BE2C (cell line): Measurements from ENCODE around the gene WDR82.

ENCODE experiments used
- DNase-seq: peaks from one replicate; pipeline ENCODE4 v3.0.0-alpha.2; 2020
- H3K27me3 ChIP-seq: fragments of 250-450 bp; sonication (Bioruptor Pico); 2 replicates; pipeline ENCODE4 v1.5.1; 2020; ENCODE audit warnings: mild to moderate bottlenecking
- H3K36me3 ChIP-seq: fragments of 250-450 bp; sonication (Bioruptor Pico); 2 replicates; pipeline ENCODE4 v1.5.1; 2020; ENCODE audit warnings: mild to moderate bottlenecking
- H3K4me1 ChIP-seq: fragments of 250-450 bp; sonication (Bioruptor Pico); 2 replicates; pipeline ENCODE4 v1.5.1; 2020
- H3K4me3 ChIP-seq: 2 replicates; pipeline ENCODE4 v1.5.1; 2011; ENCODE audit warnings: low read depth, low read length
- H3K9me3 ChIP-seq: fragments of 250-450 bp; sonication (Bioruptor Pico); 2 replicates; pipeline ENCODE4 v1.5.1; 2020
- TF ChIP-seq, protein P1 (sequence below): IDR thresholded peaks from 2 replicates; pipeline ENCODE4 v1.5.1; 2012; ENCODE audit warnings: mild to moderate bottlenecking, low read depth, low read length

Gene WDR82

DNA sequence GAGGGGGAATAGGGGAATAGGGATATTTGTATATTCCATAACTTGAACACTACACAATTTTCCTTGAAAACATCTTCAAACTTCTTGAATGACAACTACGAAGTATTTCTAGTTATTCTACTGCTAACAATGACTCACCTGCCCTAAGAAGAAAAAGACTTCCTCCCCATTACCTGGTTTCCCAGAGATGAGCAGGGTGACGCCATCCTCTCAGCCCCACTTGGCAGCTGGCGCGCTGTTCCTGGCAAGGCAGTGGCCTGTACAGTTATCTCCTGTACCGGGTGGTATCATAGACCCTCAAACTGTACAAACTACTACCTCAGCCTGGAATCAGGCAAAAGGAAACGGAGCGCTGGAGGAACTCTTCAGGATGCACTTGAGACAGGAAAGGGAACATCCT lies 10.4 kb downstream of the WDR82 start:
- TF ChIP-seq, protein P1, sequence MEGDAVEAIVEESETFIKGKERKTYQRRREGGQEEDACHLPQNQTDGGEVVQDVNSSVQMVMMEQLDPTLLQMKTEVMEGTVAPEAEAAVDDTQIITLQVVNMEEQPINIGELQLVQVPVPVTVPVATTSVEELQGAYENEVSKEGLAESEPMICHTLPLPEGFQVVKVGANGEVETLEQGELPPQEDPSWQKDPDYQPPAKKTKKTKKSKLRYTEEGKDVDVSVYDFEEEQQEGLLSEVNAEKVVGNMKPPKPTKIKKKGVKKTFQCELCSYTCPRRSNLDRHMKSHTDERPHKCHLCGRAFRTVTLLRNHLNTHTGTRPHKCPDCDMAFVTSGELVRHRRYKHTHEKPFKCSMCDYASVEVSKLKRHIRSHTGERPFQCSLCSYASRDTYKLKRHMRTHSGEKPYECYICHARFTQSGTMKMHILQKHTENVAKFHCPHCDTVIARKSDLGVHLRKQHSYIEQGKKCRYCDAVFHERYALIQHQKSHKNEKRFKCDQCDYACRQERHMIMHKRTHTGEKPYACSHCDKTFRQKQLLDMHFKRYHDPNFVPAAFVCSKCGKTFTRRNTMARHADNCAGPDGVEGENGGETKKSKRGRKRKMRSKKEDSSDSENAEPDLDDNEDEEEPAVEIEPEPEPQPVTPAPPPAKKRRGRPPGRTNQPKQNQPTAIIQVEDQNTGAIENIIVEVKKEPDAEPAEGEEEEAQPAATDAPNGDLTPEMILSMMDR: no peak
- Histone ChIP-seq H3K27me3 (no peaks in the 10 kb centered on the region), H3K4me3 (no peak overlapping the region), H3K36me3 (peaks cover 63% of the 10 kb centered on the region), H3K4me1 (no peaks in the 10 kb centered on the region), H3K9me3 (no peaks in the 10 kb centered on the region)
- DNase-seq: no peak

- Histone ChIP-seq H3K4me3 (no peak overlapping the region), H3K27me3 (no peaks in the 10 kb centered on the region), H3K9me3 (no peaks in the 10 kb centered on the region), H3K4me1 (no peaks in the 10 kb centered on the region), H3K36me3 (peaks cover 75% of the 10 kb centered on the region)
- no peak for DNase-seq
- TF ChIP-seq, protein P1: no peak
Measured at GRCh38 chr3:52265387-52265786, 13.1 kb downstream of the WDR82 start.

DNA sequence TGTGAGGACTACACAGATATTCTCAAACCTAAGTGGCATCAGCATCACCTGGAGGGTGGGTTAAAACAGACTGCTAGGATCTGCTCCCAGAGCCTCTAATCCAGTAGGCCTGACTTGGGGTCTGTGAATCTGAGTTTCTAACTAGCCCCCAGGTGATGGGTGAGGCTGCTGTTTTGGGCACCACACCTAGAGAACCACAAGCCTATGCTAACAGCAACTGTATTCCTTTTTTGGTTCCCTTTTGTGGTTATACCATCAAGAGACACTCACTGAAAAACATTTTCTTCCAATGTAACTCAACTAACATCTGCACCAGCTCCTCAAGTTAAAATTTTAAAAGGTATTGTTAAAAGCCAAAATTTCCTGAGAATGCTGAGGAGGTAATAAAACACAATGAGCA lies 16.0 kb downstream of the WDR82 start:
- no peaks in the 10 kb centered on the region for H3K9me3 ChIP-seq
- no peak overlapping the region for H3K4me3 ChIP-seq
- no peak for DNase-seq
- TF ChIP-seq, protein P1: no peak
- H3K36me3 ChIP-seq: peaks cover 80% of the 10 kb centered on the region
- no peaks in the 10 kb centered on the region for H3K27me3 ChIP-seq
- no peaks in the 10 kb centered on the region for H3K4me1 ChIP-seq

- no peak for DNase-seq
- TF ChIP-seq, protein P1: no peak
- Histone ChIP-seq H3K4me1 (no peaks in the 10 kb centered on the region), H3K4me3 (no peak overlapping the region), H3K27me3 (no peaks in the 10 kb centered on the region), H3K9me3 (no peaks in the 10 kb centered on the region), H3K36me3 (peaks cover 74% of the 10 kb centered on the region)
Measured at GRCh38 chr3:52259448-52259847, 19.0 kb downstream of the WDR82 start.

DNA sequence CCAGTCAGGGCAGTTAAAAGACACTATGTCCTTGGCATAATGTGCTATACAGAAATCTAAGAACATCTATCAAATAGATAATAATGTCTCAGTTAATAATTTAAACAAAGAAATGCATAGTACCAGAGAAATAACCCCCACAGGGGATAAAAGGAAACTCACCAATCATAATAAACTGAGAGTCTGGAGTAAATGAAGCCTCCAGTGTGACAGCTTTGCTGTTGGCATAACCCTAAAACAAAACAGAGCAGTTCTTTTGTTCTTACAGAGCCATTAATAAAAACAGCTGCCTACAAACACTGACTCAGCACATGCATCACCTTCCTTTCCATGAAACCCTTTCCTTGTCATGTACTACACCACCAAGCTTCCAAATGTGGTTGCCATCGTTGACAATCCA lies 19.4 kb downstream of the WDR82 start:
- H3K27me3 ChIP-seq: no peaks in the 10 kb centered on the region
- H3K4me1 ChIP-seq: no peaks in the 10 kb centered on the region
- H3K4me3 ChIP-seq: no peak overlapping the region
- no peaks in the 10 kb centered on the region for H3K9me3 ChIP-seq
- H3K36me3 ChIP-seq: peaks cover 76% of the 10 kb centered on the region
- no peak for DNase-seq
- TF ChIP-seq, protein P1: no peak

GRCh38 chr3:52257911-52258310 lies 20.5 kb downstream of the WDR82 start:
- TF ChIP-seq, protein P1: no peak
- H3K27me3 ChIP-seq: no peaks in the 10 kb centered on the region
- DNase-seq: no peak
- no peaks in the 10 kb centered on the region for H3K4me1 ChIP-seq
- no peaks in the 10 kb centered on the region for H3K9me3 ChIP-seq
- H3K36me3 ChIP-seq: peaks cover 68% of the 10 kb centered on the region
- no peak overlapping the region for H3K4me3 ChIP-seq
